Urinary bladder (tissue), 4 donors: ENCODE data around the gene SERGEF. TPM values are rescaled to one million over a fixed set of nuclear protein-coding genes. Genes with fewer than 3 reads are reported as not detected.

Source experiments
- DNase-seq: peaks from one replicate; pipeline ENCODE4 v3.0.0-alpha.2; 2015; ENCODE audit errors: extremely low spot score
- H3K27ac ChIP-seq: one replicate; pipeline ENCODE4 v1.5.1; 2013; ENCODE audit warnings: low read depth, mild to moderate bottlenecking, moderate library complexity
- H3K36me3 ChIP-seq: one replicate; pipeline ENCODE4 v1.6.1; 2013; ENCODE audit warnings: mild to moderate bottlenecking, moderate library complexity; ENCODE audit not compliant: insufficient read depth
- H3K4me1 ChIP-seq: one replicate; pipeline ENCODE4 v1.6.1; 2013; ENCODE audit warnings: mild to moderate bottlenecking, moderate library complexity; ENCODE audit not compliant: insufficient read depth
- H3K4me3 ChIP-seq: one replicate; pipeline ENCODE4 v1.5.1; 2013; ENCODE audit warnings: low read depth, low read length
- WGBS: extraction: QIAGEN DNeasy Blood & Tissue Kit; methylation state at CpG from one replicate; pipeline ENCODE4 v1.1.7; 2013; 5-methylcytosine and 5-hydroxymethylcytosine counted together
- polyA plus RNA-seq: library from polyadenylated mRNA; stranded (reverse); fragments of 200-250 nt; gene quantifications from one replicate; pipeline ENCODE4 v1.2.3, GENCODE V29; 2013
- total RNA-seq: library from RNA; depleted of rRNA; stranded (reverse); fragments of >200 nt; gene quantifications from one replicate; pipeline ENCODE4 v1.2.3, GENCODE V29; 2014
- donor health status: healthy with polysubstance abuse.
- donor health status: healthy.

Gene SERGEF
- total and polyA plus RNA-seq, 2 donors = 14.1 to 45.3 TPM

- no peak overlapping the region for H3K4me3 ChIP-seq
- no peak overlapping the region for H3K27ac ChIP-seq
- no peaks in the 10 kb centered on the region for H3K36me3 ChIP-seq
- no peak for DNase-seq
- 94% methylated on average over 15 of the region's 15 CpGs for WGBS
- no peaks in the 10 kb centered on the region for H3K4me1 ChIP-seq
Measured at GRCh38 chr11:17780668-17781067, 232.2 kb downstream of the SERGEF start.

- no peaks in the 10 kb centered on the region for H3K4me1 ChIP-seq
- H3K4me3 ChIP-seq = no peak overlapping the region
- H3K27ac ChIP-seq = no peak overlapping the region
- 87% methylated on average over 14 of the region's 14 CpGs for WGBS
- no peaks in the 10 kb centered on the region for H3K36me3 ChIP-seq
- no peak for DNase-seq
Measured at GRCh38 chr11:17779861-17780594, 232.8 kb downstream of the SERGEF start.

GRCh38 chr11:17778956-17779860 lies 233.6 kb downstream of the SERGEF start:
- no peak for DNase-seq
- WGBS = 95% methylated on average over 40 of the region's 40 CpGs

GRCh38 chr11:17778352-17778751 lies 234.5 kb downstream of the SERGEF start:
- DNase-seq = no peak
- Histone ChIP-seq H3K4me1 (no peaks in the 10 kb centered on the region), H3K36me3 (no peaks in the 10 kb centered on the region), H3K27ac (no peak overlapping the region), H3K4me3 (no peak overlapping the region)
- WGBS = 95% methylated on average over 5 of the region's 5 CpGs

More at GRCh38 chr11:17778956-17779860, 233.6 kb downstream of the SERGEF start:
- H3K36me3 ChIP-seq = no peaks in the 10 kb centered on the region
- H3K27ac ChIP-seq = no peak overlapping the region
- no peaks in the 10 kb centered on the region for H3K4me1 ChIP-seq
- no peak overlapping the region for H3K4me3 ChIP-seq

- WGBS = 88% methylated on average over 13 of the region's 13 CpGs
- Histone ChIP-seq H3K27ac (no peak overlapping the region), H3K36me3 (no peaks in the 10 kb centered on the region), H3K4me1 (no peaks in the 10 kb centered on the region), H3K4me3 (no peak overlapping the region)
- no peak for DNase-seq
Measured at GRCh38 chr11:17777738-17778091, 235.1 kb downstream of the SERGEF start.

- Histone ChIP-seq H3K27ac (no peak overlapping the region), H3K4me1 (no peaks in the 10 kb centered on the region), H3K36me3 (no peaks in the 10 kb centered on the region), H3K4me3 (no peak overlapping the region)
- DNase-seq = no peak
- 84% methylated on average over 16 of the region's 16 CpGs for WGBS
Measured at GRCh38 chr11:17777086-17777737, 235.6 kb downstream of the SERGEF start.

GRCh38 chr11:17776212-17776875 lies 236.5 kb downstream of the SERGEF start:
- Histone ChIP-seq H3K27ac (no peak overlapping the region), H3K36me3 (no peaks in the 10 kb centered on the region), H3K4me1 (no peaks in the 10 kb centered on the region), H3K4me3 (no peak overlapping the region)
- 81% methylated on average over 15 of the region's 15 CpGs for WGBS
- DNase-seq = no peak

- Histone ChIP-seq H3K4me3 (no peak overlapping the region), H3K4me1 (no peaks in the 10 kb centered on the region), H3K36me3 (no peaks in the 10 kb centered on the region), H3K27ac (no peak overlapping the region)
- WGBS = 86% methylated on average over 18 of the region's 18 CpGs
- no peak for DNase-seq
Measured at GRCh38 chr11:17775507-17776211, 237.2 kb downstream of the SERGEF start.

- H3K4me1 ChIP-seq = no peaks in the 10 kb centered on the region
- no peak for DNase-seq
- H3K36me3 ChIP-seq = no peaks in the 10 kb centered on the region
- H3K4me3 ChIP-seq = no peak overlapping the region
- no peak overlapping the region for H3K27ac ChIP-seq
- WGBS = 92% methylated on average over 3 of the region's 3 CpGs
Measured at GRCh38 chr11:17775035-17775348, 237.9 kb downstream of the SERGEF start.

- no peak for DNase-seq
- no peak overlapping the region for H3K27ac ChIP-seq
- WGBS = 85% methylated on average over 12 of the region's 12 CpGs
Measured at GRCh38 chr11:17774232-17775034, 238.4 kb downstream of the SERGEF start.

GRCh38 chr11:17773674-17774073 lies 239.2 kb downstream of the SERGEF start:
- WGBS = 96% methylated on average over 6 of the region's 6 CpGs
- H3K4me1 ChIP-seq = no peaks in the 10 kb centered on the region
- no peak for DNase-seq
- H3K27ac ChIP-seq = no peak overlapping the region
- no peak overlapping the region for H3K4me3 ChIP-seq
- no peaks in the 10 kb centered on the region for H3K36me3 ChIP-seq

More at GRCh38 chr11:17774232-17775034, 238.4 kb downstream of the SERGEF start:
- Histone ChIP-seq H3K4me1 (no peaks in the 10 kb centered on the region), H3K4me3 (no peak overlapping the region), H3K36me3 (no peaks in the 10 kb centered on the region)
